ENCODE results near the gene RALGPS1. TPM values are rescaled to one million over a fixed set of nuclear protein-coding genes. Genes with fewer than 3 reads are reported as not detected.

Gene RALGPS1
- total and polyA plus RNA-seq, 2 donors (not counting 1 experiment from before 2014, with no cell fraction given), result 19.7 to 39.9 TPM

- no peak overlapping the region for H3K27ac Mint-ChIP-seq
Observed at GRCh38 chr9:126959336-126959735, 44.8 kb downstream of the RALGPS1 start.

GRCh38 chr9:126959917-126960316 is 45.3 kb downstream of the RALGPS1 start:
- ChIA-PET POLR2A (no interaction called here), CTCF (interaction anchor here (2.5 kb wide), 1 partner anchor 20 kb away, joined by 8 read pairs; no protein-coding TSS in a partner anchor)
- no peaks in the 10 kb centered on the region for H3K9me3 ChIP-seq (ENCODE audit: control extremely low read depth in 1 of 3, control insufficient read depth in 2 of 3, insufficient read depth in 1 of 3, low read length in 2 of 3)

More at GRCh38 chr9:126959336-126959735, 44.8 kb downstream of the RALGPS1 start:
- DNase-seq (no peak), ATAC-seq (ENCODE audit: low read depth) (no peak)
- Histone ChIP-seq H3K9ac (ENCODE audit: low read length) (no peak overlapping the region), H3K4me1 (ENCODE audit: control insufficient read depth in 2 of 2, insufficient read depth in 2 of 2, low read length in 2 of 2) (no peaks in the 10 kb centered on the region), H3K4me2 (replicated peaks; ENCODE audit: low read depth, low read length, poor library complexity, severe bottlenecking) (no peak overlapping the region), H4K20me1 (ENCODE audit: control insufficient read depth, insufficient read depth, low read length, poor library complexity, severe bottlenecking) (no peaks in the 10 kb centered on the region), H3K36me3 (replicated peaks in 1 of 2; ENCODE audit: control extremely low read depth in 1 of 2, control insufficient read depth in 1 of 2, extremely low read depth in 1 of 2, insufficient read depth in 2 of 2, low read length in 1 of 2) (peaks cover 0 to 6% of the 10 kb centered on the region in 2 experiments), H3K4me3 (ENCODE audit: control extremely low read depth in 1 of 5, extremely low read depth in 1 of 5, insufficient read depth in 1 of 5, low read depth in 2 of 5, low read length in 4 of 5) (no peak overlapping the region), H3K27ac (ENCODE audit: low read length in 2 of 2) (no peak overlapping the region), H3K27me3 (replicated peaks in 1 of 4; ENCODE audit: control extremely low read depth in 1 of 4, control insufficient read depth in 3 of 4, insufficient read depth in 4 of 4, low read length in 3 of 4) (no peaks in the 10 kb centered on the region), H3K9me3 (ENCODE audit: control extremely low read depth in 1 of 3, control insufficient read depth in 2 of 3, insufficient read depth in 1 of 3, low read length in 2 of 3) (no peaks in the 10 kb centered on the region), H3K79me2 (ENCODE audit: control insufficient read depth, insufficient read depth, low read length) (no peaks in the 10 kb centered on the region), H2AFZ (ENCODE audit: insufficient read depth, low read depth, low read length, poor library complexity, severe bottlenecking) (no peak overlapping the region)
- Mint-ChIP-seq H3K27me3 (no peaks in the 10 kb centered on the region), H3K4me3 (no peak overlapping the region), H3K9me3 (ENCODE audit: insufficient read depth) (no peaks in the 10 kb centered on the region), H3K4me1 (peaks cover 2% of the 10 kb centered on the region)
- intact Hi-C loops (cut with micrococcal nuclease), result no loop called here
- 93% methylated on average over 3 of the region's 3 CpGs for WGBS (ENCODE audit: insufficient coverage)
- no peak for TF ChIP-seq CTCF (IDR thresholded peaks at IDR 0.05)
- TF ChIP-seq EZH2 (IDR thresholded peaks at IDR 0.05; ENCODE audit: borderline replicate concordance, insufficient read depth, low read depth, low read length, poor library complexity, severe bottlenecking), result no peak
- POLR2A ChIA-PET, result no interaction called here
- CTCF ChIA-PET, result no interaction called here

More at GRCh38 chr9:126959917-126960316, 45.3 kb downstream of the RALGPS1 start:
- no peak overlapping the region for H3K4me2 ChIP-seq (replicated peaks; ENCODE audit: low read depth, low read length, poor library complexity, severe bottlenecking)
- H3K36me3 ChIP-seq (replicated peaks in 1 of 2; ENCODE audit: control extremely low read depth in 1 of 2, control insufficient read depth in 1 of 2, extremely low read depth in 1 of 2, insufficient read depth in 2 of 2, low read length in 1 of 2), result peaks cover 0 to 9% of the 10 kb centered on the region in 2 experiments
- H2AFZ ChIP-seq (ENCODE audit: insufficient read depth, low read depth, low read length, poor library complexity, severe bottlenecking), result no peak overlapping the region
- H3K27me3 ChIP-seq (replicated peaks in 1 of 4; ENCODE audit: control extremely low read depth in 1 of 4, control insufficient read depth in 3 of 4, insufficient read depth in 4 of 4, low read length in 3 of 4), result no peaks in the 10 kb centered on the region
- peaks cover 2% of the 10 kb centered on the region for H3K4me1 Mint-ChIP-seq
- no peaks in the 10 kb centered on the region for H3K79me2 ChIP-seq (ENCODE audit: control insufficient read depth, insufficient read depth, low read length)
- H4K20me1 ChIP-seq (ENCODE audit: control insufficient read depth, insufficient read depth, low read length, poor library complexity, severe bottlenecking), result no peaks in the 10 kb centered on the region
- H3K27ac ChIP-seq (ENCODE audit: low read length in 2 of 2), result no peak overlapping the region
- H3K9me3 Mint-ChIP-seq (ENCODE audit: insufficient read depth), result no peaks in the 10 kb centered on the region
- H3K4me1 ChIP-seq (ENCODE audit: control insufficient read depth in 2 of 2, insufficient read depth in 2 of 2, low read length in 2 of 2), result no peaks in the 10 kb centered on the region
- no peaks in the 10 kb centered on the region for H3K27me3 Mint-ChIP-seq
- intact Hi-C loops (cut with micrococcal nuclease), result no loop called here
- TF ChIP-seq CTCF (IDR thresholded peaks at IDR 0.05) (no peak), EZH2 (IDR thresholded peaks at IDR 0.05; ENCODE audit: borderline replicate concordance, insufficient read depth, low read depth, low read length, poor library complexity, severe bottlenecking) (no peak)
- no peak overlapping the region for H3K27ac Mint-ChIP-seq
- no peak for DNase-seq
- H3K4me3 Mint-ChIP-seq, result no peak overlapping the region
- no peak overlapping the region for H3K4me3 ChIP-seq (ENCODE audit: control extremely low read depth in 1 of 5, extremely low read depth in 1 of 5, insufficient read depth in 1 of 5, low read depth in 2 of 5, low read length in 4 of 5)
- no peak overlapping the region for H3K9ac ChIP-seq (ENCODE audit: low read length)
- ATAC-seq (ENCODE audit: low read depth), result no peak

Data from B cell (primary cell).